Measurements from ENCODE around the gene SNIP1.
"Not testable (repeated sequence)": the region's sequence is repeated elsewhere in the genome, so short reads cannot be mapped to it uniquely, and the experiment has no call there.

SNIP1 gene

GRCh38 chr1:37532418-37533156 lies 21.5 kb downstream of the SNIP1 start:
- not testable (repeated sequence) for H3K27me3 ChIP-seq (ENCODE audit: control insufficient read depth, insufficient read depth, low read length); H3K4me3 ChIP-seq (ENCODE audit: low read depth, low read length); H3K27ac ChIP-seq (ENCODE audit: low read depth, low read length); H3K9ac ChIP-seq (ENCODE audit: low read depth, low read length); H3K4me1 ChIP-seq (ENCODE audit: control insufficient read depth, insufficient read depth, low read length); H3K9me3 ChIP-seq (ENCODE audit: control insufficient read depth, insufficient read depth, low read length)
- peaks cover 21% of the 10 kb centered on the region for H3K36me3 ChIP-seq (ENCODE audit: control insufficient read depth, insufficient read depth, low read length)

- H3K27ac ChIP-seq (ENCODE audit: low read depth, low read length); H3K9ac ChIP-seq (ENCODE audit: low read depth, low read length); H3K9me3 ChIP-seq (ENCODE audit: control insufficient read depth, insufficient read depth, low read length); H3K36me3 ChIP-seq (ENCODE audit: control insufficient read depth, insufficient read depth, low read length); H3K27me3 ChIP-seq (ENCODE audit: control insufficient read depth, insufficient read depth, low read length); H3K4me1 ChIP-seq (ENCODE audit: control insufficient read depth, insufficient read depth, low read length); H3K4me3 ChIP-seq (ENCODE audit: low read depth, low read length): not testable (repeated sequence)
Measured at GRCh38 chr1:37529888-37530287, 24.2 kb downstream of the SNIP1 start.

DNA sequence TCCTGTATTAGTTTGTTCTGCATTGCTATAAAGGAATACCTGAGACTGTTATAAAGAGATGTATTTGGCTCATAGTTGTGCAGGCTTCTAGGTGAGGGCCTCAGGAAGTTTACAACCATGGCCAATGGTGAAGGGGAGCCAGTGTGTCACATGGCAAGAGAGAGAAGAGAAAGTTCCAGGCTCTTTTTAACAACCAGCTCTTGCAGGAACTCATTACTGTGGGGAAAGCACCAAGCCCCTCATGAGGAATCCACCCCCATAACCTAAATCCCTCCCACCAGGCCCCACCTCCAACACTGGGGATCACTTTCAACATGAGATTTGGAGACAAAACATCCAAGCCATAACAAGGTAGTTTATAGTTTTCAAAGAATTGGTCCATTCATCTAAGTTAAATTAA lies 34.5 kb downstream of the SNIP1 start:
- H3K27ac ChIP-seq (ENCODE audit: low read depth, low read length): no peak overlapping the region
- no peaks in the 10 kb centered on the region; the same call in none of the 2 replicates for H3K27me3 ChIP-seq (ENCODE audit: control insufficient read depth, insufficient read depth, low read length)
- H3K9me3 ChIP-seq (ENCODE audit: control insufficient read depth, insufficient read depth, low read length): no peaks in the 10 kb centered on the region
- peaks cover 7% of the 10 kb centered on the region; the same call in 1 of the 2 replicates for H3K4me1 ChIP-seq (ENCODE audit: control insufficient read depth, insufficient read depth, low read length)
- no peaks in the 10 kb centered on the region for H3K36me3 ChIP-seq (ENCODE audit: control insufficient read depth, insufficient read depth, low read length)
- H3K9ac ChIP-seq (ENCODE audit: low read depth, low read length): no peak overlapping the region
- H3K4me3 ChIP-seq (ENCODE audit: low read depth, low read length): no peak overlapping the region

GRCh38 chr1:37518929-37519328 lies 35.2 kb downstream of the SNIP1 start:
- not testable (repeated sequence) for H3K9me3 ChIP-seq (ENCODE audit: control insufficient read depth, insufficient read depth, low read length); H3K27ac ChIP-seq (ENCODE audit: low read depth, low read length); H3K36me3 ChIP-seq (ENCODE audit: control insufficient read depth, insufficient read depth, low read length); H3K4me3 ChIP-seq (ENCODE audit: low read depth, low read length); H3K27me3 ChIP-seq (ENCODE audit: control insufficient read depth, insufficient read depth, low read length); H3K9ac ChIP-seq (ENCODE audit: low read depth, low read length); H3K4me1 ChIP-seq (ENCODE audit: control insufficient read depth, insufficient read depth, low read length)

GRCh38 chr1:37518241-37518640 lies 35.9 kb downstream of the SNIP1 start:
- not testable (repeated sequence) for H3K36me3 ChIP-seq (ENCODE audit: control insufficient read depth, insufficient read depth, low read length); H3K9ac ChIP-seq (ENCODE audit: low read depth, low read length); H3K27me3 ChIP-seq (ENCODE audit: control insufficient read depth, insufficient read depth, low read length); H3K27ac ChIP-seq (ENCODE audit: low read depth, low read length); H3K4me3 ChIP-seq (ENCODE audit: low read depth, low read length); H3K9me3 ChIP-seq (ENCODE audit: control insufficient read depth, insufficient read depth, low read length)
- H3K4me1 ChIP-seq (ENCODE audit: control insufficient read depth, insufficient read depth, low read length): peaks cover 13% of the 10 kb centered on the region; the same call in 1 of the 2 replicates

GRCh38 chr1:37517569-37517968 lies 36.5 kb downstream of the SNIP1 start:
- no peak overlapping the region for H3K9ac ChIP-seq (ENCODE audit: low read depth, low read length)
- H3K4me3 ChIP-seq (ENCODE audit: low read depth, low read length): no peak overlapping the region
- no peaks in the 10 kb centered on the region; the same call in none of the 2 replicates for H3K27me3 ChIP-seq (ENCODE audit: control insufficient read depth, insufficient read depth, low read length)
- peaks cover 15% of the 10 kb centered on the region; the same call in 1 of the 2 replicates for H3K4me1 ChIP-seq (ENCODE audit: control insufficient read depth, insufficient read depth, low read length)
- H3K9me3 ChIP-seq (ENCODE audit: control insufficient read depth, insufficient read depth, low read length): no peaks in the 10 kb centered on the region
- H3K27ac ChIP-seq (ENCODE audit: low read depth, low read length): no peak overlapping the region
- peaks cover 7% of the 10 kb centered on the region for H3K36me3 ChIP-seq (ENCODE audit: control insufficient read depth, insufficient read depth, low read length)

DNA sequence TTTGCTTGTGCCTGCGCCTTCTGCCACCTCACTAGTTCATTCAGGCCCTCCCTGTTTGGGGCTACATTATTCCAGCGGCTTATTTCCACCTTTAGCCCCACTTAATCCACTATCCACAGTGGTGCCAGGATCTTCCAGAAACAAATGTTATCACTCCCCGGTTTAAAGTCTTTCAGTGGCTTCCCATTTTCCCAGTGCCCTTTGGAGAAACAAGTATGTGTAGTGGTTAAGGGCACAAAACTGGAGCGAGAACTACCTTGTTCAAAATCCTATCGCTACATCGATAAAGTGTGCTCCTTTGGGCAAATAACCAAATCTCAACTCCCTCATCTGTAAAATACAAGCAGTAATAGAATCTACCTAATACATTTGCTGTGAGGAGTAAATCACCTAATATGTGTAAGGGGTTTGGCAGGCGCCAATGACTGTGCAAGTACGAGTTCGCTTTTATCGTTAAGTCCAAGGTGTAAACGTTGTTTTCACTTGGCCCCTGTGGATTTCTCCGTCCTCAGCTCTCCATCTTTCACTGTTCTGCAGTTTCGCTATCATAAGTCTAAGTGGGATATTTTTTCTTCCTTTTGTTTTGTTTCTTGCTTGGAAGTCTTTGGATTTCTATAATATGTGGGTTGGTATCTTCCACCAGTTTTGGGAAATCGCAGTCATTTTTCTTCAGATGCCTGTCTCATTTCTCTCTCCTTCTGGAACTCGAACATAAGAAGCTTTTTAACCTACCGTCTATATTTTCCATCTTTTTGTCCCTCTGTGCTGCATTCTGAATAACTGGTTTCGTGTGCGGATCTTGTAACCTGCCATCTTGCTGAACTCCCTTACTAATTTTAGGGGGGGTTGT lies 38.7 kb downstream of the SNIP1 start:
- peak overlapping the region; percentile 58 for H3K9ac ChIP-seq (ENCODE audit: low read depth, low read length)
- H3K4me3 ChIP-seq (ENCODE audit: low read depth, low read length): peak overlapping the region; percentile 73
- H3K4me1 ChIP-seq (ENCODE audit: control insufficient read depth, insufficient read depth, low read length): peaks cover 15% of the 10 kb centered on the region; the same call in 1 of the 2 replicates

DNA sequence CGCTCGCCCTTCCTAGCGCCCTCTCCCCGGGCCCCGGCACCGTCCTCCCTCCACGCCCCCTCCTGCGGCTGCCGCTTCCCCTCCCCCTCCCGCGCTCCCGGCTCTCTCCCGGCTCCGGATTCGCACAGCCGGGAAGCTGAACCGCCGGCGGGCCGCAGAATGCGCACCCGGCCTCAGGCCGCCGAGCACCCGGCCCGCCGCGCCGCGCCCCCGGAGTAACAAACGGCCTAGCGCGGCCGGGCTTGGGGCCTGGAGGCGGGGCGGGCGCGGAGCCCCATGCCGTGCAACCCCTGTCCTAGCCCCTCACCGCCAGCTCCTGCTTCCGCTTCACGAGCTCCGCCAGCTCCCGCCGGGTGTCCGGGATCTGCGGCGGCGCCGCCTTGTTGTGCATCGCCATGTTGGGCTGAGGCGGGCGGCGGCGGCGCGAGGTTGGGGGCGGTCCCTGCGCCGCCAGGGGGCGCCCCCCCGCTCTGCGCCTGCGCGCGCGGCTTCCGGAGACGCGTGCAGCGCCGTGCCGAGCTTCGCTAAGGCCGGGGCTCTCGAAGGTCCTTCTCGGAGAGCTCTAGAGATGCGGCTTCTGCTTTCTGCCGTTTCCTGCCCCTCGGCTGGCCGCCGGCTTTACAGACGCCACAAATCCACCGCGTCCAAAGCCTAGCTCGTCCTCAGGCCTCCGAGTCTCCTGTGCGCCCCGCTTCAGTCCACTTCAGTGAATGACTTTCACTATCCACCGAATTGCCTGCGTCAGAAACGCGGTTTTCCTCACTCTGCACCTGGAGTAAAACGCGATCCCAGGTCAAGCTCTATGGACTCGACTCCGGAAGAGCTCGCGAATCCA lies 39.5 kb downstream of the SNIP1 start, which contains the start of gene MEAF6:
TSS of gene MEAF6 (minus strand) at position 417 of the 835 bp plus-strand sequence. CDS start at position 397, 20 bp downstream.
- Histone ChIP-seq H3K27me3 (ENCODE audit: control insufficient read depth, insufficient read depth, low read length) (no peaks in the 10 kb centered on the region; the same call in none of the 2 replicates), H3K4me1 (ENCODE audit: control insufficient read depth, insufficient read depth, low read length) (peaks cover 15% of the 10 kb centered on the region; the same call in 1 of the 2 replicates), H3K36me3 (ENCODE audit: control insufficient read depth, insufficient read depth, low read length) (peaks cover 24% of the 10 kb centered on the region), H3K9me3 (ENCODE audit: control insufficient read depth, insufficient read depth, low read length) (no peaks in the 10 kb centered on the region), H3K9ac (ENCODE audit: low read depth, low read length) (peak within 1 kb of the TSS; percentile 58), H3K4me3 (ENCODE audit: low read depth, low read length) (peak within 1 kb of the TSS; percentile 73), H3K27ac (ENCODE audit: low read depth, low read length) (peak within 1 kb of the TSS; percentile 86)

More for the DNA sequence above, 38.7 kb downstream of the SNIP1 start:
- peak overlapping the region; percentile 70 for H3K27ac ChIP-seq (ENCODE audit: low read depth, low read length)
- no peaks in the 10 kb centered on the region for H3K9me3 ChIP-seq (ENCODE audit: control insufficient read depth, insufficient read depth, low read length)
- no peaks in the 10 kb centered on the region; the same call in none of the 2 replicates for H3K27me3 ChIP-seq (ENCODE audit: control insufficient read depth, insufficient read depth, low read length)
- H3K36me3 ChIP-seq (ENCODE audit: control insufficient read depth, insufficient read depth, low read length): peaks cover 24% of the 10 kb centered on the region

- Histone ChIP-seq H3K9ac (ENCODE audit: low read depth, low read length) (no peak overlapping the region), H3K27ac (ENCODE audit: low read depth, low read length) (peak overlapping the region; percentile 86), H3K4me1 (ENCODE audit: control insufficient read depth, insufficient read depth, low read length) (peaks cover 15% of the 10 kb centered on the region; the same call in 1 of the 2 replicates), H3K27me3 (ENCODE audit: control insufficient read depth, insufficient read depth, low read length) (no peaks in the 10 kb centered on the region; the same call in none of the 2 replicates), H3K4me3 (ENCODE audit: low read depth, low read length) (peak overlapping the region; percentile 73), H3K36me3 (ENCODE audit: control insufficient read depth, insufficient read depth, low read length) (peaks cover 29% of the 10 kb centered on the region), H3K9me3 (ENCODE audit: control insufficient read depth, insufficient read depth, low read length) (no peaks in the 10 kb centered on the region)
Measured at GRCh38 chr1:37513795-37514349, 40.2 kb downstream of the SNIP1 start.

DNA sequence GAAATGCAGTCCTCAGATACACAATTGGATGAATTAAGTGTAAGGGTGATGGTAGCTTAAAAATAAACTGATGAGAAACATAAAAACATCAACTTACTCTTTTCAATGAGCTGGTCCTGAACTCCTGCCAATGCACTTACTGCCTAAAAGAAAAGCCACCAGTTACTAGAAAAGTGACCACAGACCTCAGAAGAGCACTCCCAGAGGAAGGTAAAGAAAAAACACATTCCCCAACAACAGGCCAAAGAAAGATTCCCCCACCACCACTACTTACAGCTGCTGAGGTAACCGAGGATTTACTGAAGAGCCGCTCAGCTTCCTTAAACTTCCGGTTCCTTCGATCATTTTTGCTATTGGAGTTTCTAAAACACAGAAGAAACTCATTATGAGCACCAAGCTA lies 44.9 kb downstream of the SNIP1 start:
- H3K4me3 ChIP-seq (ENCODE audit: low read depth, low read length): no peak overlapping the region
- peaks cover 55% of the 10 kb centered on the region for H3K36me3 ChIP-seq (ENCODE audit: control insufficient read depth, insufficient read depth, low read length)

More for the DNA sequence above, 44.9 kb downstream of the SNIP1 start:
- no peak overlapping the region for H3K27ac ChIP-seq (ENCODE audit: low read depth, low read length)
- H3K27me3 ChIP-seq (ENCODE audit: control insufficient read depth, insufficient read depth, low read length): no peaks in the 10 kb centered on the region
- peaks cover 8% of the 10 kb centered on the region; the same call in 1 of the 2 replicates for H3K4me1 ChIP-seq (ENCODE audit: control insufficient read depth, insufficient read depth, low read length)
- H3K9ac ChIP-seq (ENCODE audit: low read depth, low read length): no peak overlapping the region
- H3K9me3 ChIP-seq (ENCODE audit: control insufficient read depth, insufficient read depth, low read length): no peaks in the 10 kb centered on the region

All from HUES48 (cell line).